Epithelial cell of proximal tubule (primary cell): ENCODE data around the gene LIN7C. TPM values are rescaled to one million over a fixed set of nuclear protein-coding genes. Genes with fewer than 3 reads are reported as not detected.
A peak's percentile ranks its signal among the peaks of the same experiment; 100 is the strongest.

Experiments
- DNase-seq: peaks from one replicate; pipeline ENCODE4 v3.0.0-alpha.2; 2011; ENCODE audit warnings: low read depth
- H3K4me3 ChIP-seq: 2 replicates; pipeline ENCODE4 v1.5.1; 2011; ENCODE audit warnings: low read depth, mild to moderate bottlenecking, low read length
- total RNA-seq: library from RNA; depleted of rRNA; stranded (reverse); fragments of >200 nt; gene quantifications from 2 replicates; pipeline ENCODE4 v1.2.3, GENCODE V29; 2015
- TF ChIP-seq, protein P1 (sequence below): conservative IDR thresholded peaks from 2 replicates; pipeline ENCODE4 v1.5.1; 2012; ENCODE audit warnings: low read depth, mild to moderate bottlenecking, low read length

LIN7C gene
- total RNA-seq: 23.5 and 35.0 TPM in 2 replicates

- TF ChIP-seq, protein P1, sequence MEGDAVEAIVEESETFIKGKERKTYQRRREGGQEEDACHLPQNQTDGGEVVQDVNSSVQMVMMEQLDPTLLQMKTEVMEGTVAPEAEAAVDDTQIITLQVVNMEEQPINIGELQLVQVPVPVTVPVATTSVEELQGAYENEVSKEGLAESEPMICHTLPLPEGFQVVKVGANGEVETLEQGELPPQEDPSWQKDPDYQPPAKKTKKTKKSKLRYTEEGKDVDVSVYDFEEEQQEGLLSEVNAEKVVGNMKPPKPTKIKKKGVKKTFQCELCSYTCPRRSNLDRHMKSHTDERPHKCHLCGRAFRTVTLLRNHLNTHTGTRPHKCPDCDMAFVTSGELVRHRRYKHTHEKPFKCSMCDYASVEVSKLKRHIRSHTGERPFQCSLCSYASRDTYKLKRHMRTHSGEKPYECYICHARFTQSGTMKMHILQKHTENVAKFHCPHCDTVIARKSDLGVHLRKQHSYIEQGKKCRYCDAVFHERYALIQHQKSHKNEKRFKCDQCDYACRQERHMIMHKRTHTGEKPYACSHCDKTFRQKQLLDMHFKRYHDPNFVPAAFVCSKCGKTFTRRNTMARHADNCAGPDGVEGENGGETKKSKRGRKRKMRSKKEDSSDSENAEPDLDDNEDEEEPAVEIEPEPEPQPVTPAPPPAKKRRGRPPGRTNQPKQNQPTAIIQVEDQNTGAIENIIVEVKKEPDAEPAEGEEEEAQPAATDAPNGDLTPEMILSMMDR: no peak
- peak within 1 kb of the TSS; percentile 98 for H3K4me3 ChIP-seq
- peak; percentile 58 for DNase-seq
Observed at GRCh38 chr11:27506200-27507182, at the start of gene LIN7C. Gene LIN7C, minus strand, starts transcription at chr11:27506769. Its CDS starts 17 bp downstream, at chr11:27506752.

DNA sequence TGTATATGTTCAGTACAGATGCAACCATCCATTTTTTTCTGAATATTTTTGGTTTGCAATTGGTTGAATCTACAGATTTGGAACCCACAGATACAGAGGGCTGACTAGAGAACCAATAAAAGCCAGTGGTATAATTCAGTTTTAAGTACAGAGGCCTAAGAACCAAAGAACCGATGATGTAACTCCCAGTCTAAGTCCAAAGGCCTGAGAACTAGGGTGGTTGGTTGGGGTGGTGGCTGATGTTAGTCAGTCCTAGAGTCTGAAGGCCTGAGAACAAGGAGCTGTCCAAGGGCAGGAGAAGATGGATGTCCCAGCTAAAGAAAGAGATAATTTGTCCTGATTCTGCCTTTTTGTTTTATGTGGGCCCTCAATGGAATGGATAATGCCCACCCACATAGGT, 48.7 kb upstream of the LIN7C start:
- no peak for DNase-seq
- H3K4me3 ChIP-seq: no peak overlapping the region
- TF ChIP-seq, protein P1: no peak

DNA sequence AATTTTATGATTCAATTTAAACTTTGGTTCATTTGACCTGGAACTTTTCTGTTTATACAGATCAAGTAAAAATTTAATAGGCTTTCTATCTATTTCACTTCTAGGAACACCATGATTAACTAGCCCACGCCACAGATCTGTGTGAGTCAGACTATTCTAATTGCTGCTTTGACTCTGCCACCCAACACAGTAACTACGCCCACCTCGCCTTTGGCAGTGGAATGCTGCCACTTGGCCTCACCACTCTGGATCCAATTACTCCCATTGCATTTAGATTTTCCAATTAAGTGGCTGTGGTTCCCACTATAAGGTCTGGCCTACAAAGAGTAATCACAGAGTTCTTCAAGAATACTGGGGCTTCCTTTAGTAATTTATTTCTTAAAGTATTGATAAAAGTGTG, 46.6 kb upstream of the LIN7C start:
- peak; percentile 33 for DNase-seq
- TF ChIP-seq, protein P1: no peak
- no peak overlapping the region for H3K4me3 ChIP-seq

DNA sequence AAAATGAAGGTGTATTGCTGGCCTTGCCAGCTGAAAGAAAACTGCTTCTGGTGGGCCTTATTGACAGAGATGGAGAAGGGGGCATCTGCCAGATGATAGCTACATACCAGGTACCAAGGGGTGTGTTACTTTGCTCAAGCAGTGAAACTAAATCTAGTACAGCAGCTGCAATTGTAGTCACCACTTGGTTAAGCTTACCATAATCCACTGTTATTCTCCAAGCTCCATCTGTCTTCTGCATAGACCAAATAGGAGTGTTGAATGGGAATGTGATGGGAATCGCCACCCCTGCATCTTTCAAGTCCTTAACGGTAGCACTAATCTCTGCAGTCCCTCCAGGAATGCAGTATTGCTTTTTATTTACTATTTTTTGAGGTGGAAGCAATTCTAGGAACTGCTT, 45.8 kb upstream of the LIN7C start:
- TF ChIP-seq, protein P1: no peak
- DNase-seq: no peak
- no peak overlapping the region for H3K4me3 ChIP-seq

- DNase-seq: no peak
- TF ChIP-seq, protein P1: no peak
- H3K4me3 ChIP-seq: no peak overlapping the region
Observed at GRCh38 chr11:27551127-27551526, 44.6 kb upstream of the LIN7C start.

GRCh38 chr11:27545946-27546345, 39.4 kb upstream of the LIN7C start:
- DNase-seq: no peak
- TF ChIP-seq, protein P1: no peak
- H3K4me3 ChIP-seq: no peak overlapping the region

DNA sequence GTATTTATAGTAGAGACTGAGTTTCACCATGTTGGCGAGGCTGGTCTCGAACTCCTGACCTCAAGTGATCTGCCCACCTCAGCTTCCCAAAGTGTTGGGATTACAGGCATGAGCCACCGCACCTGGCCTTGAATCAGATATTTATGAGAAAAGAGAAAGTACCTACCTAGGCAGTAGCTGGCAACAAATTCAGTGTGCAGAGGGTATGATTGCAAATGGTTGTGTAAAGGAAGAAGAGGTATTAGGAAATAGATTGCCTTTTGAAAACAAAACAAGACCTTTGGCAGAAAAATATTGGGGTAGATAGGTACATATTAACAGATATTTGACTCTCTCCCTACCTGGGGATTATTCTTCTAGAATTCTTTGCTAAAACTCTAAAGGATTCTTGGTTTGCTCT, 38.5 kb upstream of the LIN7C start:
- no peak overlapping the region for H3K4me3 ChIP-seq
- DNase-seq: no peak
- TF ChIP-seq, protein P1: no peak
